Activated CD8-positive, alpha-beta memory T cell treated with anti-CD3 and anti-CD28 coated beads, Interleukin-2, amount 50 U/mL, for 24 hours (primary cell): ENCODE measurements around the gene SMOC2.

Source experiments
- DNase-seq: peaks from one replicate; pipeline ENCODE4 v3.0.0-alpha.2; 2020; ENCODE audit errors: extremely low read depth

The SMOC2 gene

GRCh38 chr6:168708984-168709383 lies 268.0 kb downstream of the SMOC2 start:
- no peak for DNase-seq

GRCh38 chr6:168709390-168709789 lies 268.4 kb downstream of the SMOC2 start:
- DNase-seq, result no peak

- DNase-seq, result no peak
Observed at GRCh38 chr6:168709991-168710390, 269.0 kb downstream of the SMOC2 start.

- no peak for DNase-seq
Observed at GRCh38 chr6:168711049-168711640, 270.2 kb downstream of the SMOC2 start.

GRCh38 chr6:168711666-168712300 lies 270.8 kb downstream of the SMOC2 start:
- no peak for DNase-seq

- no peak for DNase-seq
Observed at GRCh38 chr6:168712993-168713392, 272.0 kb downstream of the SMOC2 start.

GRCh38 chr6:168713839-168714238 lies 272.9 kb downstream of the SMOC2 start:
- no peak for DNase-seq

GRCh38 chr6:168714547-168715260 lies 273.7 kb downstream of the SMOC2 start:
- DNase-seq, result no peak

GRCh38 chr6:168715643-168716481 lies 274.9 kb downstream of the SMOC2 start:
- DNase-seq, result no peak

GRCh38 chr6:168716581-168716980 lies 275.6 kb downstream of the SMOC2 start:
- no peak for DNase-seq

- DNase-seq, result no peak
Observed at GRCh38 chr6:168717491-168717890, 276.5 kb downstream of the SMOC2 start.
